Tibial nerve (tissue), 4 donors: ENCODE measurements around the gene LEFTY1. TPM values are rescaled to one million over a fixed set of nuclear protein-coding genes. Genes with fewer than 3 reads are reported as not detected.

ENCODE experiments used
- DNase-seq, 2 donors: peaks; one replicate each; pipeline ENCODE4 v3.0.0-alpha.2; 2019; ENCODE audit warnings: low spot score in 2 of 2
- H3K27ac ChIP-seq, 4 donors: fragments of 200-600 bp; sonication (generic) in 3 of 4; one replicate each; pipeline ENCODE4 v1.5.1; 2017 to 2019; ENCODE audit warnings: mild to moderate bottlenecking in 1 of 4
- H3K27me3 ChIP-seq, 2 donors: fragments of 200-600 bp; sonication (generic) in 1 of 2; one replicate each; pipeline versions ENCODE4 v1.5.1 to v1.6.0; 2017 to 2019
- H3K36me3 ChIP-seq, 3 donors: fragments of 200-600 bp; sonication (generic); one replicate each; pipeline ENCODE4 v1.5.1; 2018 to 2019
- H3K4me1 ChIP-seq, 4 donors: fragments of 200-600 bp; sonication (generic) in 3 of 4; one replicate each; pipeline ENCODE4 v1.5.1; 2017 to 2019
- H3K4me3 ChIP-seq, 4 donors: fragments of 200-600 bp; sonication (generic) in 3 of 4; one replicate each; pipeline ENCODE4 v1.5.1; 2017 to 2019; ENCODE audit warnings: mild to moderate bottlenecking in 1 of 4, moderate library complexity in 1 of 4
- H3K9me3 ChIP-seq, 4 donors: fragments of 200-600 bp; sonication (generic) in 3 of 4; one replicate each; pipeline ENCODE4 v1.5.1; 2017 to 2019
- CTCF ChIP-seq, 5 experiments: fragments of 200-600 bp in 3 of 5; fragments of 450-650 bp in 2 of 5; sonication (generic) in 3 of 5; IDR thresholded peaks; one replicate each; pipeline ENCODE4 v1.5.1; 2016 to 2019; ENCODE audit warnings: antibody characterized with exemption in 5 of 5, mild to moderate bottlenecking in 3 of 5, moderate library complexity in 2 of 5
- EP300 ChIP-seq, 2 donors: sonication (generic); formaldehyde crosslinking; IDR thresholded peaks; one replicate each; pipeline ENCODE4 v1.6.1; 2017; ENCODE audit warnings: antibody characterized with exemption in 2 of 2, mild to moderate bottlenecking in 1 of 2
- POLR2A ChIP-seq, 2 donors: fragments of 450-650 bp; IDR thresholded peaks; one replicate each; pipeline ENCODE4 v1.6.1; 2017; ENCODE audit warnings: antibody characterized with exemption in 2 of 2, mild to moderate bottlenecking in 2 of 2, moderate library complexity in 2 of 2
- WGBS, 2 donors: methylation state at CpG; one replicate each; pipeline ENCODE4 v1.1.5; 2018; 5-methylcytosine and 5-hydroxymethylcytosine counted together
- total RNA-seq, 4 donors: library from RNA; depleted of rRNA; stranded (reverse); fragments of >200 nt; gene quantifications; one replicate each; pipeline ENCODE4 v1.1.0, GENCODE V29; 2016

LEFTY1 gene
- total RNA-seq, 4 donors from 2014 or later, result 0.20 TPM; not detected in 3

GRCh38 chr1:225875044-225875815 is 13.7 kb downstream of the LEFTY1 start:
- H3K9me3 ChIP-seq, result no peaks in the 10 kb centered on the region
- H3K4me1 ChIP-seq, result peaks cover 0 to 38% (median 28%) of the 10 kb centered on the region in 4 donors
- no peak overlapping the region for H3K4me3 ChIP-seq
- 90 to 91% methylated on average over 12 of the region's 12 CpGs for WGBS, 2 donors
- no peak overlapping the region for H3K27ac ChIP-seq
- TF ChIP-seq POLR2A (IDR thresholded peaks at IDR 0.05) (no peak), CTCF (IDR thresholded peaks at IDR 0.05) (no peak), EP300 (IDR thresholded peaks at IDR 0.05) (no peak)
- peaks cover 0 to 68% (median 18%) of the 10 kb centered on the region in 3 donors for H3K36me3 ChIP-seq
- H3K27me3 ChIP-seq, result no peaks in the 10 kb centered on the region
- no peak for DNase-seq

GRCh38 chr1:225874431-225874830 is 14.5 kb downstream of the LEFTY1 start:
- Histone ChIP-seq H3K27me3 (no peaks in the 10 kb centered on the region), H3K4me3 (no peak overlapping the region), H3K36me3 (peaks cover 0 to 76% (median 18%) of the 10 kb centered on the region in 3 donors), H3K4me1 (peaks cover 0 to 30% (median 22%) of the 10 kb centered on the region in 4 donors), H3K27ac (no peak overlapping the region), H3K9me3 (no peaks in the 10 kb centered on the region)
- DNase-seq, result no peak
- TF ChIP-seq POLR2A (IDR thresholded peaks at IDR 0.05) (no peak), CTCF (IDR thresholded peaks at IDR 0.05) (no peak), EP300 (IDR thresholded peaks at IDR 0.05) (no peak)
- 91 to 93% methylated on average over 11 of the region's 11 CpGs for WGBS, 2 donors

- Histone ChIP-seq H3K27me3 (no peaks in the 10 kb centered on the region), H3K27ac (no peak overlapping the region), H3K4me1 (peaks cover 0 to 20% (median 11%) of the 10 kb centered on the region in 4 donors), H3K4me3 (no peak overlapping the region), H3K9me3 (no peaks in the 10 kb centered on the region), H3K36me3 (peaks cover 0 to 87% (median 18%) of the 10 kb centered on the region in 3 donors)
- 81 to 89% methylated on average over 10 of the region's 10 CpGs for WGBS, 2 donors
- DNase-seq, result no peak
- TF ChIP-seq POLR2A (IDR thresholded peaks at IDR 0.05) (no peak), CTCF (IDR thresholded peaks at IDR 0.05) (no peak), EP300 (IDR thresholded peaks at IDR 0.05) (no peak)
These were observed 15.6 kb downstream of the LEFTY1 start for GRCh38 chr1:225873281-225873850.

- Histone ChIP-seq H3K9me3 (no peaks in the 10 kb centered on the region), H3K36me3 (peaks cover 0 to 97% (median 25%) of the 10 kb centered on the region in 3 donors), H3K4me3 (no peak overlapping the region), H3K27ac (no peak overlapping the region), H3K27me3 (no peaks in the 10 kb centered on the region), H3K4me1 (peaks cover 0 to 7% (median 0%) of the 10 kb centered on the region in 4 donors)
- TF ChIP-seq EP300 (IDR thresholded peaks at IDR 0.05), result no peak
- no peak for TF ChIP-seq CTCF (IDR thresholded peaks at IDR 0.05)
- TF ChIP-seq POLR2A (IDR thresholded peaks at IDR 0.05), result no peak
- no peak for DNase-seq
- WGBS, 2 donors, result 66 to 69% methylated on average over 3 of the region's 3 CpGs
These were observed 16.9 kb downstream of the LEFTY1 start for GRCh38 chr1:225872075-225872430.
